GM12891 (cell line): ENCODE data around the gene PIK3C3.

Experiments used
- POLR2A ChIP-seq: IDR thresholded peaks from 2 replicates; pipeline ENCODE4 v1.6.1; 2011; ENCODE audit warnings: low read depth, low read length, control low read depth
- SPI1 ChIP-seq: IDR thresholded peaks from 2 replicates; pipeline ENCODE4 v1.6.1; 2011; ENCODE audit warnings: low read depth, low read length, control low read depth

- no peak for TF ChIP-seq POLR2A
- TF ChIP-seq SPI1: no peak
Observed at GRCh38 chr18:41933778-41934177, 21.3 kb upstream of the PIK3C3 start.
